Epithelial cell of proximal tubule (primary cell): ENCODE data around the gene EEF2. TPM values are rescaled to one million over a fixed set of nuclear protein-coding genes. Genes with fewer than 3 reads are reported as not detected.
A peak's percentile ranks its signal among the peaks of the same experiment; 100 is the strongest.

Source experiments
- DNase-seq: peaks from one replicate; pipeline ENCODE4 v3.0.0-alpha.2; 2011; ENCODE audit warnings: low read depth
- H3K4me3 ChIP-seq: 2 replicates; pipeline ENCODE4 v1.5.1; 2011; ENCODE audit warnings: low read depth, mild to moderate bottlenecking, low read length
- CTCF ChIP-seq: conservative IDR thresholded peaks from 2 replicates; pipeline ENCODE4 v1.5.1; 2012; ENCODE audit warnings: low read depth, mild to moderate bottlenecking, low read length
- total RNA-seq: library from RNA; depleted of rRNA; stranded (reverse); fragments of >200 nt; gene quantifications from 2 replicates; pipeline ENCODE4 v1.2.3, GENCODE V29; 2015

EEF2 gene
- total RNA-seq, 1 donor from 2014 or later, result 1,327 TPM

- peak overlapping the region; percentile 96 for H3K4me3 ChIP-seq
- peak; percentile 82 for TF ChIP-seq CTCF
- no peak for DNase-seq
Measured at GRCh38 chr19:3987619-3988371, 2.5 kb upstream of the EEF2 start.

GRCh38 chr19:3986260-3987041, 1.2 kb upstream of the EEF2 start:
- no peak for DNase-seq
- TF ChIP-seq CTCF, result peak; percentile 61
- peak overlapping the region; percentile 96 for H3K4me3 ChIP-seq

- H3K4me3 ChIP-seq, result peak overlapping the region; percentile 96
- no peak for TF ChIP-seq CTCF
- no peak for DNase-seq
Measured at GRCh38 chr19:3985643-3986259, 488 bp upstream of the EEF2 start.

- no peak for DNase-seq
- no peak for TF ChIP-seq CTCF
Measured at GRCh38 chr19:3984584-3984907, 717 bp downstream of the EEF2 start.

GRCh38 chr19:3983936-3984583, 1.2 kb downstream of the EEF2 start:
- no peak for DNase-seq
- peak overlapping the region; percentile 96 for H3K4me3 ChIP-seq
- TF ChIP-seq CTCF, result no peak

More at GRCh38 chr19:3984584-3984907, 717 bp downstream of the EEF2 start:
- peak overlapping the region; percentile 96 for H3K4me3 ChIP-seq

GRCh38 chr19:3983542-3983914, 1.7 kb downstream of the EEF2 start:
- no peak for DNase-seq
- no peak for TF ChIP-seq CTCF
- peak overlapping the region; percentile 96 for H3K4me3 ChIP-seq
